Measurements from ENCODE around the gene RAB24. TPM values are rescaled to one million over a fixed set of nuclear protein-coding genes. Genes with fewer than 3 reads are reported as not detected.

Gene RAB24
- total and polyA plus RNA-seq, 2 experiments from 2014 or later = 27.1 to 27.7 TPM

- TF ChIP-seq, protein P1, sequence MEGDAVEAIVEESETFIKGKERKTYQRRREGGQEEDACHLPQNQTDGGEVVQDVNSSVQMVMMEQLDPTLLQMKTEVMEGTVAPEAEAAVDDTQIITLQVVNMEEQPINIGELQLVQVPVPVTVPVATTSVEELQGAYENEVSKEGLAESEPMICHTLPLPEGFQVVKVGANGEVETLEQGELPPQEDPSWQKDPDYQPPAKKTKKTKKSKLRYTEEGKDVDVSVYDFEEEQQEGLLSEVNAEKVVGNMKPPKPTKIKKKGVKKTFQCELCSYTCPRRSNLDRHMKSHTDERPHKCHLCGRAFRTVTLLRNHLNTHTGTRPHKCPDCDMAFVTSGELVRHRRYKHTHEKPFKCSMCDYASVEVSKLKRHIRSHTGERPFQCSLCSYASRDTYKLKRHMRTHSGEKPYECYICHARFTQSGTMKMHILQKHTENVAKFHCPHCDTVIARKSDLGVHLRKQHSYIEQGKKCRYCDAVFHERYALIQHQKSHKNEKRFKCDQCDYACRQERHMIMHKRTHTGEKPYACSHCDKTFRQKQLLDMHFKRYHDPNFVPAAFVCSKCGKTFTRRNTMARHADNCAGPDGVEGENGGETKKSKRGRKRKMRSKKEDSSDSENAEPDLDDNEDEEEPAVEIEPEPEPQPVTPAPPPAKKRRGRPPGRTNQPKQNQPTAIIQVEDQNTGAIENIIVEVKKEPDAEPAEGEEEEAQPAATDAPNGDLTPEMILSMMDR (conservative IDR thresholded peaks at IDR 0.05; ENCODE audit: low read depth in 2 of 2) = no peak
- TF ChIP-seq ZNF331 (CRISPR knock-in tag; IDR thresholded peaks at IDR 0.05; ENCODE audit: low read depth) (no peak), JUNB (IDR thresholded peaks at IDR 0.05; ENCODE audit: unreplicated experiment) (no peak), REST (IDR thresholded peaks at IDR 0.05; ENCODE audit: unreplicated experiment) (no peak), ZNF114 (CRISPR knock-in tag; IDR thresholded peaks at IDR 0.05) (no peak)
Observed at GRCh38 chr5:177325868-177326381, 22.4 kb upstream of the RAB24 start (continued).

DNA sequence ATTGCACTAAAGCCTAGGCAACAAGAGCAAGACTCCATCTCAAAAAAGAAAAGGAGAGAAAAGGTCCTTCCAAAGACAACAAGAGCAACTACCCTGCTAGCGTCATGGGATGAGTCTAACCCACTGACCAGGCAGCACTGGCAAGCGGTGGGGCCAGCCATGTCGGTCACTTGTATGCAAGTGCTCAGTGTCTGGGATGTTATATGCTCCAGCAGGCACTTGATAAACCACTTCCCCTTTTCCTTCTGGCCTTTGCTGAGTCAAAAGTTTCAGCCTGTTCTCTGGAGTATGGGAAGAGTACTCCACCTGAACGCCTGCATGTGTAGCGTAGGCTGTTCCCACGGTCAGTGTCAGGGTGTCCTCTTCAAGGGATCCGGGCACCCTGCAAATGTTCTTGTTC lies 17.4 kb upstream of the RAB24 start:
- Histone ChIP-seq H3K4me2 (no peak overlapping the region), H2AFZ (no peak overlapping the region), H3K9me2 (ENCODE audit: insufficient read depth) (no peaks in the 10 kb centered on the region), H3K79me2 (replicated peaks; ENCODE audit: insufficient read depth) (no peaks in the 10 kb centered on the region), H4K20me1 (replicated peaks; ENCODE audit: insufficient read depth) (no peaks in the 10 kb centered on the region), H3K27ac (ENCODE audit: low read depth) (no peak overlapping the region), H3K4me1 (ENCODE audit: insufficient read depth) (peaks cover 9% of the 10 kb centered on the region; the same call in 1 of the 2 replicates), H3K4me3 (no peak overlapping the region), H3K27me3 (ENCODE audit: insufficient read depth) (no peaks in the 10 kb centered on the region), H3F3A (replicated peaks; ENCODE audit: low read depth) (peaks cover 4% of the 10 kb centered on the region; the same call in 1 of the 2 replicates), H3K36me3 (ENCODE audit: insufficient read depth) (no peaks in the 10 kb centered on the region; the same call in 1 of the 2 replicates)
- ATAC-seq = no peak
- Mint-ChIP-seq H3K36me3 (ENCODE audit: low read depth) (peaks cover 4% of the 10 kb centered on the region), H3K27me3 (ENCODE audit: insufficient read depth, low read depth, poor library complexity) (peaks cover 17% of the 10 kb centered on the region), H3K4me3 (no peak overlapping the region), H3K9me3 (no peaks in the 10 kb centered on the region; the same call in 1 of the 3 replicates), H3K4me1 (peaks cover 10% of the 10 kb centered on the region), H3K27ac (no peak overlapping the region)
- no peak for DNase-seq (ENCODE audit: low spot score)
- TF ChIP-seq STAT1 (IDR thresholded peaks at IDR 0.05; ENCODE audit: unreplicated experiment) (no peak), ZNF114 (CRISPR knock-in tag; IDR thresholded peaks at IDR 0.05) (no peak), EZH2phosphoT487 (IDR thresholded peaks at IDR 0.05; ENCODE audit: unreplicated experiment) (no peak), NANOG (IDR thresholded peaks at IDR 0.05; ENCODE audit: borderline replicate concordance) (no peak)
- TF ChIP-seq, protein P1 (conservative IDR thresholded peaks at IDR 0.05; ENCODE audit: low read depth in 2 of 2) = no peak
- TF ChIP-seq, protein P2, sequence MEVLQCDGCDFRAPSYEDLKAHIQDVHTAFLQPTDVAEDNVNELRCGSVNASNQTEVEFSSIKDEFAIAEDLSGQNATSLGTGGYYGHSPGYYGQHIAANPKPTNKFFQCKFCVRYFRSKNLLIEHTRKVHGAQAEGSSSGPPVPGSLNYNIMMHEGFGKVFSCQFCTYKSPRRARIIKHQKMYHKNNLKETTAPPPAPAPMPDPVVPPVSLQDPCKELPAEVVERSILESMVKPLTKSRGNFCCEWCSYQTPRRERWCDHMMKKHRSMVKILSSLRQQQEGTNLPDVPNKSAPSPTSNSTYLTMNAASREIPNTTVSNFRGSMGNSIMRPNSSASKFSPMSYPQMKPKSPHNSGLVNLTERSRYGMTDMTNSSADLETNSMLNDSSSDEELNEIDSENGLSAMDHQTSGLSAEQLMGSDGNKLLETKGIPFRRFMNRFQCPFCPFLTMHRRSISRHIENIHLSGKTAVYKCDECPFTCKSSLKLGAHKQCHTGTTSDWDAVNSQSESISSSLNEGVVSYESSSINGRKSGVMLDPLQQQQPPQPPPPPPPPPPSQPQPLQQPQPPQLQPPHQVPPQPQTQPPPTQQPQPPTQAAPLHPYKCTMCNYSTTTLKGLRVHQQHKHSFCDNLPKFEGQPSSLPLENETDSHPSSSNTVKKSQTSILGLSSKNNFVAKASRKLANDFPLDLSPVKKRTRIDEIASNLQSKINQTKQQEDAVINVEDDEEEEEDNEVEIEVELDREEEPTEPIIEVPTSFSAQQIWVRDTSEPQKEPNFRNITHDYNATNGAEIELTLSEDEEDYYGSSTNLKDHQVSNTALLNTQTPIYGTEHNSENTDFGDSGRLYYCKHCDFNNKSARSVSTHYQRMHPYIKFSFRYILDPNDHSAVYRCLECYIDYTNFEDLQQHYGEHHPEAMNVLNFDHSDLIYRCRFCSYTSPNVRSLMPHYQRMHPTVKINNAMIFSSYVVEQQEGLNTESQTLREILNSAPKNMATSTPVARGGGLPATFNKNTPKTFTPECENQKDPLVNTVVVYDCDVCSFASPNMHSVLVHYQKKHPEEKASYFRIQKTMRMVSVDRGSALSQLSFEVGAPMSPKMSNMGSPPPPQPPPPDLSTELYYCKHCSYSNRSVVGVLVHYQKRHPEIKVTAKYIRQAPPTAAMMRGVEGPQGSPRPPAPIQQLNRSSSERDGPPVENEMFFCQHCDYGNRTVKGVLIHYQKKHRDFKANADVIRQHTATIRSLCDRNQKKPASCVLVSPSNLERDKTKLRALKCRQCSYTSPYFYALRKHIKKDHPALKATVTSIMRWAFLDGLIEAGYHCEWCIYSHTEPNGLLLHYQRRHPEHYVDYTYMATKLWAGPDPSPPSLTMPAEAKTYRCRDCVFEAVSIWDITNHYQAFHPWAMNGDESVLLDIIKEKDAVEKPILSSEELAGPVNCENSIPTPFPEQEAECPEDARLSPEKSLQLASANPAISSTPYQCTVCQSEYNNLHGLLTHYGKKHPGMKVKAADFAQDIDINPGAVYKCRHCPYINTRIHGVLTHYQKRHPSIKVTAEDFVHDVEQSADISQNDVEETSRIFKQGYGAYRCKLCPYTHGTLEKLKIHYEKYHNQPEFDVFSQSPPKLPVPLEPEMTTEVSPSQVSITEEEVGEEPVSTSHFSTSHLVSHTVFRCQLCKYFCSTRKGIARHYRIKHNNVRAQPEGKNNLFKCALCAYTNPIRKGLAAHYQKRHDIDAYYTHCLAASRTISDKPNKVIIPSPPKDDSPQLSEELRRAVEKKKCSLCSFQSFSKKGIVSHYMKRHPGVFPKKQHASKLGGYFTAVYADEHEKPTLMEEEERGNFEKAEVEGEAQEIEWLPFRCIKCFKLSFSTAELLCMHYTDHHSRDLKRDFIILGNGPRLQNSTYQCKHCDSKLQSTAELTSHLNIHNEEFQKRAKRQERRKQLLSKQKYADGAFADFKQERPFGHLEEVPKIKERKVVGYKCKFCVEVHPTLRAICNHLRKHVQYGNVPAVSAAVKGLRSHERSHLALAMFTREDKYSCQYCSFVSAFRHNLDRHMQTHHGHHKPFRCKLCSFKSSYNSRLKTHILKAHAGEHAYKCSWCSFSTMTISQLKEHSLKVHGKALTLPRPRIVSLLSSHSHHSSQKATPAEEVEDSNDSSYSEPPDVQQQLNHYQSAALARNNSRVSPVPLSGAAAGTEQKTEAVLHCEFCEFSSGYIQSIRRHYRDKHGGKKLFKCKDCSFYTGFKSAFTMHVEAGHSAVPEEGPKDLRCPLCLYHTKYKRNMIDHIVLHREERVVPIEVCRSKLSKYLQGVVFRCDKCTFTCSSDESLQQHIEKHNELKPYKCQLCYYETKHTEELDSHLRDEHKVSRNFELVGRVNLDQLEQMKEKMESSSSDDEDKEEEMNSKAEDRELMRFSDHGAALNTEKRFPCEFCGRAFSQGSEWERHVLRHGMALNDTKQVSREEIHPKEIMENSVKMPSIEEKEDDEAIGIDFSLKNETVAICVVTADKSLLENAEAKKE (CRISPR knock-in tag; IDR thresholded peaks at IDR 0.05) = no peak

Data from GM23338 (cell line).